SH-SY5Y (cell line): Measurements from ENCODE around the gene SLC1A2.

Experiments used
- GATA2 ChIP-seq: IDR thresholded peaks from 2 replicates; pipeline ENCODE4 v1.6.1; 2011; ENCODE audit warnings: mild to moderate bottlenecking, low read depth, low read length
- GATA3 ChIP-seq: IDR thresholded peaks from 2 replicates; pipeline ENCODE4 v1.6.1; 2011; ENCODE audit warnings: low read depth, mild to moderate bottlenecking, low read length, moderate library complexity

SLC1A2 gene

GRCh38 chr11:35307221-35307621 lies 112.1 kb downstream of the SLC1A2 start:
- TF ChIP-seq GATA2, result no peak
- no peak for TF ChIP-seq GATA3

- TF ChIP-seq GATA3, result no peak
- TF ChIP-seq GATA2, result no peak
These were observed 113.5 kb downstream of the SLC1A2 start for GRCh38 chr11:35305670-35306382.

GRCh38 chr11:35304900-35305460 lies 114.4 kb downstream of the SLC1A2 start:
- TF ChIP-seq GATA2, result no peak

GRCh38 chr11:35304386-35304775 lies 115.0 kb downstream of the SLC1A2 start:
- TF ChIP-seq GATA2 (no peak), GATA3 (no peak)

GRCh38 chr11:35303596-35304385 lies 115.6 kb downstream of the SLC1A2 start:
- TF ChIP-seq GATA3 (no peak), GATA2 (no peak)

GRCh38 chr11:35302398-35302797 lies 117.0 kb downstream of the SLC1A2 start:
- no peak for TF ChIP-seq GATA3

- no peak for TF ChIP-seq GATA2
- TF ChIP-seq GATA3, result no peak
These were observed 121.0 kb downstream of the SLC1A2 start for GRCh38 chr11:35298369-35298768.

- no peak for TF ChIP-seq GATA3
- no peak for TF ChIP-seq GATA2
These were observed 123.6 kb downstream of the SLC1A2 start for GRCh38 chr11:35295751-35296150.

- TF ChIP-seq GATA3 (no peak), GATA2 (no peak)
These were observed 125.7 kb downstream of the SLC1A2 start for GRCh38 chr11:35293699-35294098.

- no peak for TF ChIP-seq GATA2
- no peak for TF ChIP-seq GATA3
These were observed 126.3 kb downstream of the SLC1A2 start for GRCh38 chr11:35293035-35293434.

- TF ChIP-seq GATA2 (no peak), GATA3 (no peak)
These were observed 127.1 kb downstream of the SLC1A2 start for GRCh38 chr11:35292279-35292678.

- TF ChIP-seq GATA2 (no peak), GATA3 (no peak)
These were observed 128.5 kb downstream of the SLC1A2 start for GRCh38 chr11:35290876-35291275.

GRCh38 chr11:35289821-35290220 lies 129.5 kb downstream of the SLC1A2 start:
- TF ChIP-seq GATA2 (no peak), GATA3 (no peak)

GRCh38 chr11:35288817-35289541 lies 130.4 kb downstream of the SLC1A2 start:
- TF ChIP-seq GATA3 (no peak), GATA2 (no peak)

- no peak for TF ChIP-seq GATA3
- no peak for TF ChIP-seq GATA2
These were observed 131.0 kb downstream of the SLC1A2 start for GRCh38 chr11:35288309-35288708.
